Transverse colon (tissue), 4 donors: ENCODE measurements around the gene AK4.

Experiments
- EP300 ChIP-seq: sonication (generic); formaldehyde crosslinking; IDR thresholded peaks from one replicate; pipeline ENCODE4 v1.6.1; 2017; ENCODE audit warnings: antibody characterized with exemption, low read depth
- POLR2A ChIP-seq: fragments of 450-650 bp; IDR thresholded peaks from one replicate; pipeline ENCODE4 v1.6.1; 2016; ENCODE audit warnings: antibody characterized with exemption, mild to moderate bottlenecking, moderate library complexity
- POLR2AphosphoS5 ChIP-seq, 3 donors: sonication (generic); formaldehyde crosslinking; IDR thresholded peaks; one replicate each; pipeline ENCODE4 v1.6.1; 2016; ENCODE audit warnings: antibody characterized with exemption in 3 of 3
- TF ChIP-seq, protein P1 (sequence below), 5 experiments: fragments of 200-600 bp in 3 of 5; fragments of 450-650 bp in 2 of 5; sonication (generic) in 3 of 5; IDR thresholded peaks; 1 replicate in 2 of 5; 2 replicates in 3 of 5; pipeline ENCODE4 v1.5.1; 2016 to 2017; ENCODE audit warnings: antibody characterized with exemption in 5 of 5, inconsistent platforms in 3 of 5, mild to moderate bottlenecking in 2 of 5, moderate library complexity in 1 of 5

DNA sequence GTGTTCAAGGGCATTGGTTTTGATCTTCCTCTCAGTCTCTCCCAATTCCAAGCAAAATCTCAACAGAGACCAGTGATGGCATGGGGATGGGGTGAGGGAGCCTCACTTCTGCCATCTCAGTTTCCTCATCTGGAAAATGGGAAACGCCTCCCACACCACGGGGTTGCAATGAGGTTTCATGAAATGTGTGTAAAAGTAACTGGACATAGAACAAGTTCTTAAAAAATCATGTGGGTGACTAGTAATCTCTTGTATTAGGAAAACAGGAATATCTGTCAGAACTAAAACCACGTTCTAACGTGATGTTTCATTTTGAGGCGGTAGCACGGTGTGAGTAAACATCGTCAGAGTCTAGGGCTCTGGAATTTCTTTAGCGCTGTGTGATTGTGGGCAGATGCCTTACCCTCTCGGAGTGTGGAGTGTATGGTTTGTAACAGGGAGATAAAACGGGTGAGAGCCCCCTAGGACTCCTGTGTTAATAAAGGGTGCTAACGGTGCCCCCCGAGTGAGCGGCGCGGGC lies 105.9 kb downstream of the AK4 start:
- TF ChIP-seq, protein P1, sequence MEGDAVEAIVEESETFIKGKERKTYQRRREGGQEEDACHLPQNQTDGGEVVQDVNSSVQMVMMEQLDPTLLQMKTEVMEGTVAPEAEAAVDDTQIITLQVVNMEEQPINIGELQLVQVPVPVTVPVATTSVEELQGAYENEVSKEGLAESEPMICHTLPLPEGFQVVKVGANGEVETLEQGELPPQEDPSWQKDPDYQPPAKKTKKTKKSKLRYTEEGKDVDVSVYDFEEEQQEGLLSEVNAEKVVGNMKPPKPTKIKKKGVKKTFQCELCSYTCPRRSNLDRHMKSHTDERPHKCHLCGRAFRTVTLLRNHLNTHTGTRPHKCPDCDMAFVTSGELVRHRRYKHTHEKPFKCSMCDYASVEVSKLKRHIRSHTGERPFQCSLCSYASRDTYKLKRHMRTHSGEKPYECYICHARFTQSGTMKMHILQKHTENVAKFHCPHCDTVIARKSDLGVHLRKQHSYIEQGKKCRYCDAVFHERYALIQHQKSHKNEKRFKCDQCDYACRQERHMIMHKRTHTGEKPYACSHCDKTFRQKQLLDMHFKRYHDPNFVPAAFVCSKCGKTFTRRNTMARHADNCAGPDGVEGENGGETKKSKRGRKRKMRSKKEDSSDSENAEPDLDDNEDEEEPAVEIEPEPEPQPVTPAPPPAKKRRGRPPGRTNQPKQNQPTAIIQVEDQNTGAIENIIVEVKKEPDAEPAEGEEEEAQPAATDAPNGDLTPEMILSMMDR (IDR thresholded peaks at IDR 0.05), result no peak
- TF ChIP-seq POLR2AphosphoS5 (IDR thresholded peaks at IDR 0.05), result no peak
- TF ChIP-seq EP300, result no peak
- TF ChIP-seq POLR2A, result no peak
